ENCODE data around the gene ULBP3.

Gene ULBP3

DNA sequence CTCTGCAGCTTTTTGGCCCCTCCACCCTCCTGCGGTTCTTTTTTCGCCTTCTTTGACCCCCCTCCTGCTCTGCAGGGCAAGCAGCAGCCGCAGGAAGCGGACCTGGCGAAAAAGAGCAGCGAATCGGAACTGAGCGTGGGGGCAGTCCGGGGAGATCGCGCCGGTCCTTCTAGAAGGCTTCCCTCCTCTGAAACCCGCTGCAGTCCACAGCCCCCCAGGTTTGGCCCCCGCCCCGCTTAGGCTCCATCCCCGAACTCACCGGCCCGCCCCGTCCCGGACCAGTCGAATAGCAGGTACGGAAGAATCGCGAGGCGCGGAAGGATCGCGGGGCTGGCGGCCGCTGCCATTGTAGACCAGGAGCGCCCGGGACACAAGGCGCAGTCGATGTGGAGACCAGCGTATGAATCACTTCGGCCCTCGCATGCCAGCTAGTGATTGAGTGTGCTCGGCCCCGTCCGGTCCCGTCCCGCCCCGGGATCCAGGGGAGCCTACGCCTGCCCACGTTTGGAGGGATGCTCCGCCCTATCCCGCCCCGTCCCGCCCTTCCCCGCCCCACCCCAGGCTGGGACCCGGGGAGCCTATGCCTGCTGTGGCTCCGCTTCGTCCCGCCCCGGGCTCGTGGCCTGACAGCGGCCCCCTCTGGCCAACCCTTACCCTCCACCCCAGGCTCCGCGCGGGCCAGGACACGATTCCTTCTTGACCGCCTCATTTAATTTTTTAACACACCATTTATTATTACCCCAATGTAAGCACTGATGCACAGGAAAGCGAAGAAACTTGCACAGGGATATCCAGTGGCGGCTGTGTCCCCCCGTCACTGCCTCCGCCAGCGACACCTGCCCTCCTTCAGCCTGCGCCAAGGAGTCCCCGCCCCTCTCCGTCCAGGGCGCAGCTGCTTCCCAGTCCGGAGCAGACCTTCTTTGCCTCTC, at the start of gene ULBP3:
Gene ULBP3 (minus strand): TSS at position 402 of the 929 bp plus-strand sequence. CDS start 55 bp downstream, at position 347.
- DNase-seq = peak; percentile 74 to 80

DNA sequence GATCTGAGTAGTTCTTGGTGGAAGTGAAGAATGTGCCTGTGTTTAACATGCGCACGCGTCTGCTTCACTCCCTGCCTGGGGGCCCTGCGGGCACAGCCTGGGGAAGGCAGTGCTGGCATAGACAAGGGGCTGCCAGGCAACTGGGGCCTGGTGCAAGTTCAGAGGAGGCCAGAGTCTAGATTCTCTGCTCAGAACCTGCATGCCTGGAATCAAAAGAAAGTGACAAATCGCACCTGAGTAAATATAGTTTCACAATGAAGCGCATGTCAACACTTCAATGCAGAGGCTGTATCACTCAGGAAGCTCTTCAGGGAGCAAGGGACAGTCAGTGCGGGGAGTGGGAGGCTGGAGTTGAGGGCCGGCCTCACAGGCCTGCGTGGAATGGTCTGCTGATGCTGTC, 49.7 kb upstream of the ULBP3 start:
- no peak for DNase-seq

DNA sequence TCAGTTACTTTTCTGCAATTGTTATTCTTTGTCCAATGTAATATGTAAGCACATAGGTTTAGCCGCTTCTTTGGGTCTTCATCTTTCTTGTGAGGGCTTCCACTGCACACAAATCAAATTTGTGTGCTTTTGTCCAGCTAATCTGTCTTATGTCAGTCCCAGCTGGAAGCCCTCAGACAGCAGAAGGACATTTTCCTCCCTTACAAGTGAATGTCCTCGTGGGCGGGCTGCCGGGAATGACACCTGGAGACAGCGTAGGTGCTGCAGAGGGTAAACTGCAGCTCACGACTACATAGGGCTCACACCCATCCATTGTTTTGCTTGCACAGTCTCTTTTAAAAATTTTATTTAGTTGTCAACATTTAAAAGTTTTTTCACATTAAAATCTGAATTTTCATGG, 49.3 kb upstream of the ULBP3 start:
- DNase-seq = no peak

DNA sequence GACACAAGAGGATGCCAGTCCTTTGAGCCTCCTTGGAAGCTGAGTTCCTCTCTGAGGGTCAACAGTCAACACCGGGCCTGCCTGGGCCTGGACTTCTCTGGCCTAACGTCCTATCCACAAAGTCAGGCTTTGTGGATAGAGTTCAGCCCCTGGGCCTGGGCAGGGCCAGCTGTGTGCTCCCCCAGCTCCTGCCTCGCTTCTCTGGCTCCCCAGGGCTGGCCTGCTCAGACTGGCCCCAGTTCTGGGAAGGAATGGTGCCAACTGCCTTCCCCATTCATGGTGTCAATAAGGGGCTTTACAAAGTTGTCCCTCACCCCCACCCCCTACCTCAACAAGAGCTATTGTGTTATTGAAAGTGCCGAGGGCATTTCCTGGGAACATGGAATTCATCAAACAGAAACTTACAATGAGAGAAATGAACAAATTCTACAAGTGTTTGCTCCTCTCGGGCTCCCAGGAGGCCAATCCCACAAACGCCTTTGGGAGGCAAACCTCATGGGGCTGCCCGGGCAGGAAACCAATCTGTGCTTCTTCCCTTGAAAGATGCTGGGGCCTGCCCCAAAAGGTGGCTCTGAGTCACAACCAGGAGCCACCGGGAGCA, 47.4 kb upstream of the ULBP3 start:
- DNase-seq = no peak

DNA sequence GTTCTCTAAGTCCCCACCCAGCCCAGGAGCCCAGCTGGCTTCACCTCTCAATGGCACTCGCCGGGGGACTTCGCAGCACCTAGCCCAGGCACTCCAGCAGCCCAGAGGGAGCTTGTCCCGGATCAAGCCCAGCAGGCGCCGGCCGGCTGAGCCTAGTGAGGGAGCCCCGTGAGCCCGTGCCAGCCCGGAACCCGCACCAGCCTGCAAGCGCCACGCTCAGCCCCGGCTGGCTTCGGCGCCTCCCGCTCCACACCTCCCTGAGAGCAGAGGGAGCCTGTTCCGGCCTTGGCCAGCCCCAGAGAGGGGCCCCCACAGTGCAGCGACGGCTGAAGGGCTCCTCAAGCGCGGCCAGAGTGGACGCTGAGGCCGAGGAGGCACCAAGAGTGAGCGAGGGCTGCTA, 46.8 kb upstream of the ULBP3 start:
- DNase-seq = no peak

DNA sequence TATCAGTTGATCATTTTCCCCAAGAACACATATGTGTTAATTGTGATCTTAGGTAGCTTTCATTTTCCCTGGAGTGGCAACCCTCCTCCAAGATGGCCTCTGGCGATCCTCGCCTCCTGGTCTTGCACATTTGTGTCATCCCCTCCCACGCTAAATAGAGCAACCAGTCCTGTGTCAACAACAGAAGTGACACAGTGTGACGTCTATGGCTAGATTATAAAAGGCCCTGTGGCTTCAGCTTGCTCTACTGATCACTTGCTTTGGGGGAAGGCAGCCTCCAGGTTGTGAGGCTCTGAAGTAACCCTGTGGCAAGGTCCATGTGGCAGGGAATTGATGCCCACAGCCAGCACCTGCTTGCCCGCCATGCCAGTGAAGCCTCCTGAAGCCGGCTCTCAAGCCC, 43.3 kb upstream of the ULBP3 start:
- DNase-seq = no peak

DNA sequence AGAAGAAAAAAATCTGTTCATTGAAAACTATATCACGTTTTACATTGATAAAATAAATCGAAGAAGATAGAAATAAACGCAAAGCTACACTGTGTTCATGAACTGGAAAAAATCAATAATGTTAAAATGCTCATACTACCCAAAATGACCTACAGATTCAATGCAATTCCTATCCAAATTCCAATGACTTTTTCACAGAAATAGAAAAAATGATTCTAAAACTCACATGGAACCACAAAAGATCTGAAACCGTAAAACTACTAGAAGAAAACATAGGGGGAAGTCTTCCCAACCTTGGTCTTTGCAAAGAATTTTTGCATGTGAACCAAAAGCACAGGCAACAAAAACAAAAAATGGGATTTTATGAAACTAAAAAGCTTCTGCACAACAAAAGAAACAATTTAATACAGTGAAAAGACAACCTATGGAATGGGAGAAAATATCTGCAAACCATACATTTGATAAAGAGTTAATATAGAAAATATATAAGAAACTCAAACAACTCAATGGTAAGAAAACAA, 33.9 kb upstream of the ULBP3 start:
- DNase-seq = no peak

DNA sequence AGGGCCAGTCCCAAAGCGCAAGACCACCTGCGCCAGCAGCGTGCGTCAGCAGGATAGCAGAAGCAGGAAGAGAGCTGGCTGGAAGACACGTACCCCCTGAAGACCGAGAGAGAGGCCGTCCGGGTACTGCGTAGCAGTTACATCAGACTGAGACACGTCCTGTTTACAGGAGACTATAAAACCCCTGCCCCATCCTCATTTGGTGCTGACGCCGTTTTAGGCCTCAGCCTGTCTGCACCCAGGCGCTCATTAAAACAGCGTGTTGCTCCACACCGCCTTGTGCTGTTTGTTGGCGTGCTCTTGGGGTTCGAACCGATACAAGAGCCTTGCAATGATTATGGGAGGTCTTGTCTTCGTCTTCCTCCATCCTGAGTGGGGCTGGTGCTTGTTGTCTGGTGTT, 31.8 kb upstream of the ULBP3 start:
- no peak for DNase-seq

DNA sequence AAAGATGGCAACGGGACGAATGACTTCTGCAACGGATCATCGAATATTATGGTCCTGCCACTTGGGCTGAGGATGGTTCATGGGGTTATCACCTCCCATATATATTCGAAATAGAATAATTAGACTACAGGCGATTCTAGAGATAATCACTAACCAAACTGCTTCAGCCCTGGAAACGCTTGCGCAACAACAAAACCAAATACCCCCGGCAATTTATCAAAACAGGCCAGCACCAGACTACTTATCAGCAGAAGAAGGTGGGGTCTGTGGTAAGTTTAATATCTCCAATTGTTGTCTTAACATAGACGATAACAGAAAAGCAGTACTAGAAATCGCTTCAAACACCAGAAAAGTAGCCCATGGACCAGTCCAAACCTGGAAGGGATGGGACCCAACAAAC, 31.0 kb upstream of the ULBP3 start:
- DNase-seq = no peak

DNA sequence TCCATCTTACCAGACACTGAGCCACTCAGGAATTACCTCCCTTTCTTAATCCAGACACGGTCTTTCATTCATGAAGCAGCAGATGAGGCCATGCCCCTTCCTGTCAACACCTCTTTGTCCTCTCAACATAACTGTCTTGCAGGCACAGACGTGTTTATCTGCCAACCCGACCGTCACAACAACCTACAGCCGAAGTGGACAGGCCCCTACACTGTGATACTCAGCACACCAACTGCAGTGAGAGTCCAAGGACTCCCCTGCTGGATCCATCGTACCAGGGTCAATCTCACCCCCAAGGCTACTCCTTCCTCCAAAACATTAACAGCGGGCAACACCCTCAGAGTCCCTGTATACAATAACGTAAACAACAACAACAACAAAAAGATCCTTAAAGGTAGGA, 30.6 kb upstream of the ULBP3 start:
- no peak for DNase-seq

DNA sequence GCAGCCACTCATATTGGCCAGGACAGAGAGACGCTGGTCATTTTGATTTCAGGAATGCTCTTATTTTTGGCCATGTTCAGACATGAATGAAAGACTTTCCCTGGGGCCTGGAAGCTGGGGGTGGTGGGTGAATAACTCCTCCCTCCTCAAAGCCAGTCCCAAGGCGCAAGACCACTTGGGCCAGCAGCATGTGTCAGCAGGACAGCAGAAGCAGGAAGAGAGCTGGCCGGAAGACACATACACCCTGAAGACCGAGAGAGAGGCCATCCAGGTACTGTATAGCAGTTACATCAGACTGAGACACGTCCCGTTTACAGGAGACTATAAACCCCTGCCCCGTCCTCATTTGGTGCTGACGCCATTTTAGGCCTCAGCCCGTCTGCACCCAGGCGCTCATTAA, 29.2 kb upstream of the ULBP3 start:
- DNase-seq = no peak

DNA sequence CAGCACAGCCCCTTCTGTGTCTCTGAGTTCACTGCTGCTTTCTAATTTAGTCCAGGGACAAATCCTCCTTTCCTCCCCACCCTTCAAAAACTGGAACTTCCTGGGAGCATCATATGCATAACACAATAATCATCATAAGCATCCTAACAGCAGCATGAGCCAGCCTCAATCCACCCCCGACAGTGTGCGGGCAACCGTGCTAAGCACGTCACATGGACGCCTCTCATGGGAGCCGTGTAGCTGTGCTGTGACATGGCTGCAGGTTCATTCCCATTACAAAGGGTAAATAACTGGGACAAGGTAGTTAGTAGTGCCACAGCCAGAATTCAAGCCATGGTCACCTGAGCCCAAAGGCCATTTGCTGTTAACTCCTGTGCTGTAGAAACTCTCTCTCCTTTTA, 24.5 kb upstream of the ULBP3 start:
- no peak for DNase-seq

DNA sequence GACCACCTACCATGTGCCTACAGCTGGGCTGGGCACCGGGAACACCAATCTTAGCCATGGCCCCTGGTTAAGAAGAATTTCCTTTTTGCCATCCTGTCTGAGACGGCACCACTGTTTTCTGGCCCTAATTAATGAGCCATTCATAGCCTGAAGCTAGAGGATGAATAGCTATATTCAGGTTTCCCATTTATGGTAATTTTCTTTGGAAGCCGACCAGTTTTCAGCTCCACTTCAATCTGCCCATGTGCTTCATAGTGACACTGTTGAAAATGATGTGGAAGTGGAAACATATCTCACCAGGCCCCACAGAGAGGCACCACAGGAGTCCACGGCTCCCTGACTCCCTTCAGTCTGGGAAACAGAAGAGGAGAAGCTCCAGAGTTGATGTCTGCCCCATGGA, 22.6 kb upstream of the ULBP3 start:
- DNase-seq = no peak

DNA sequence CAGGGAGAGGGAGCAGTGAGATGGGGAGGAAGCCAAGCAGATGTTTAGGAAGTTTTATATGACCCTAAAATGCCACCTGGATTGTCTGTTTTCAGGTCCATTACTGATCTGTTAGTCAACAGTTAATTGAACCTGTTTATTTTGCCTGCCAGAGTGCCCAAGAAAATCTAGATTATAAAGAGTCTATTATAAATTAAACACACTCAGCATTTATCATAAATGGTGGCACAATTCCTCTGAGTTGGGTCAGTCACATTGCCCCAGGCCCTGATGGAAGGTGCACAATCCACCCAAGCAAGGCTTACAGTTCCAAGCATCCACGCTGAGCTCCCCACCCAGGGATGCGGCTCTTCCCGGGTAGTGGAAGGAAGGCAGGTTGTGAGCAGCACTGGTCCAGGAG, 21.4 kb upstream of the ULBP3 start:
- DNase-seq = no peak

DNA sequence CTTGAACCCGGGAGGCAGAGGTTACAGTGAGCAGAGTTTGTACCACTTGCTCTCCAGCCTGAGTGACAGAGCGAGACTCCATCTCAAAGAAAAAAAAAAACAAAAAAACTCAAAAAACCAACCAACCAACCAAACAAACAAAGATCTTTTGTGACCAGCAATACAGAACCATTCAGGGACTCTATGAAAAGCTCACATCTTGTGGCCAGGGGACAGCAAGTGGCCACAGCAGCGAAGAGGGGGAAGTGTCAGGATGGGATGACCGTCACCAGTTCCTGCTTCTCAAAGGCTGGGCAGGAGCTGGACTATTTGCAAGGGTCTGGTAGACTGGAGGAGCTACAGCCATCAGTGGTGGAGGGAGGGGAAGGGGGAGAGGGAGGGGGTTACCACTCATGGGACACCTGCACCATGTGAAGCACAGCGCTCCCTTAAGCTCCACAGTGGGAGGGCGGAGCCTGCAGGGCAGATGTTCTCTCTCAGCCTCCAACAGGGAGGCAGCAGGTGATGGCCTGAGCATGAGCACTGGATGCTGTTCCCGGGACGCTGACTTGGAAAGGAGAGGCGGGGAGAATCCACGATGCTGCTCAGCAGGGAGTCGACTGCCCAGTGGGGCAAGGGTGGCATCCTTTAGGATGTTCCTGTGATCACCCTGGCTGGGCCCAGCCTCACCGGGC, 19.7 kb upstream of the ULBP3 start:
- DNase-seq = no peak

DNA sequence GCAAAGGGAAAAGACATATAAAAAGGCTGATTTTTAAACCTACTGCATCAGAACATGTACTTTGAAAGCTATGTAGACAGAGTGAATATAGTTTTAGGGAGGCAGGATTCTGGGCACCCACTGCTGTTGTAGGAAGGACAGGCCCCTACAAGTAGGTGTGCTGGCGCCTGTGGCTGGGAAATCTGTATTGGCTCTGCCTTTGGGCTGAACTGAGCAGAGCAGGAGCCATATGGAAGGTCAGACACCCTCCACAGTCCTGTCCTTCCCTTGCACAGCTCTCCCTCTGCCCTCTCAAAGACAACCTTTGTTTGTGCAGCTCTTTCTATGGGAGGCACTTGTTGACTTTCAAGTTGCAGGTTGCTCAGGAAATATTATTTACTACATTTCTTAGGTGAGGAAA, 18.4 kb upstream of the ULBP3 start:
- DNase-seq = no peak

DNA sequence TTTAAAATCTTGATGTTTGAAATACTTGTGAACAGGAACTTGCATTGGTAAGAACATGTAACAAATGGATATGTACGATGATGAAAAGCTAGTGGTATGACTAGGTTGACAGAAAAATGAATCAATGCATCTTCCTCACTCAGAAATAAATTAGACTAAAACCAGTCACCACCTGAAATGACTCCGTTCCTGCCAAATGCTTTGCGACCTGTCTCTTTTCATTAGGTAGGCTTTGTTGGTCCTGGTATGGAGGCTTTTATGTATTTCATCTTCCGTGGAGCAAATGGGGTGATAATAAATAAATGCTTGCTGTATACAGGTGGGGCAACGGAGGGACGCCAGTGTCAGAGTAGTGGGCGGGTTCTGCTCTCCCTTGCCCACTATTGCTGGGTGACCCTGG, 17.1 kb upstream of the ULBP3 start:
- no peak for DNase-seq

DNA sequence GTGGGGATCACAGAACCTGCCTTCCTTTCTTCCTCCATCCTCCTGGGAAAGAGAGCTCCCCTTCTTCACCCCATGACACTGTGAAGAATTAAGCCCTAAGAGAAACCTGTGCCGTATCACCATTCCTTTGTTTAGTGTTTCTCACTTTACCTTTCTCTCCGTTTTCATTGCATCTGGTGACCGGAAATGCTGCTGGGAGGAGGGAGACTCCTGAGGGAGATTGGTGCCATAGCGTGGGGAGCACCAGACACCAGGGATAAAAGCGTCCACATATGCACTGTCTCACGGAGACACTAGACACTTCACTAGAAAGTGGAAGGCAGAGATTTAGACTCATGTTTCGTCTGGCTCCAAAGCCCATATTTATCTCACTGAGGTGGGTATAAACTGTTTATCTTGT, 15.5 kb upstream of the ULBP3 start:
- no peak for DNase-seq

DNA sequence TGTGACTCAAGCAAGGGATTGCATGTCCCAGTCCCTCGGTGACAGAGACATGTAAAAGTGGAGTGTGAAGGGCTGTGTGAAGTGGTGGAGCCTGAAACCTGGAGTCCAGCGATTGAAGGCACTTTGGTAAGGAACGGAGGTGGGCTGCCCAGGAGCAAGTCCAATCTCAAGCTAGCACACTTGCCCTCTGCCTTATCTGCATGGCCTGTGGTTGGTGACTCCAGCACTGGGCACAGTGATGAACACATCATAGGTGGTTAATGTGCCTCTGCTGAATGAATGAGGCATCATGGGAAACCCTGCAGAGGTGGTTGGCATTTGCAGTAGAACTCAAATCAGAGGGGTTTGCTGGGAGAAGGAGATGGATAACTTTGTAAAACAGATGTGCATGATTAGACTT, 14.9 kb upstream of the ULBP3 start:
- DNase-seq = no peak

DNA sequence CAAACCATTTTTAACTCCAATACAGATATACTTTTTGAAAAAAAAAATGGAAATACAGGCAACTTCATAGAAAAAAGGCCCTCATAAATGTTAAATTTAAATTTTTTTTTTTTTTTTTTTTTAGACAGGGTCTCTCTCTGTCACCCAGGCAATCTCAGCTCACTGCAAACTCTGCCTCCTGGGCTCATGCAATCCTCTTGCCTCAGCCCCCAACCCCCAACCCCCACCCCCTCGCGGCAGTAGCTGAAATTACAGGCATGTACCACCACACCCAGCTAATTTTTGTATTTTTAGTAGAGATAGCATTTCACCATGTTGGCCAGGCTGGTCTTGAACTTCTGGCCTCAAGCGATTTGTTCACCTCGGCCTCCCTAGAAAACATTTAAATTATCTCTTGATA, 12.8 kb upstream of the ULBP3 start:
- no peak for DNase-seq

DNA sequence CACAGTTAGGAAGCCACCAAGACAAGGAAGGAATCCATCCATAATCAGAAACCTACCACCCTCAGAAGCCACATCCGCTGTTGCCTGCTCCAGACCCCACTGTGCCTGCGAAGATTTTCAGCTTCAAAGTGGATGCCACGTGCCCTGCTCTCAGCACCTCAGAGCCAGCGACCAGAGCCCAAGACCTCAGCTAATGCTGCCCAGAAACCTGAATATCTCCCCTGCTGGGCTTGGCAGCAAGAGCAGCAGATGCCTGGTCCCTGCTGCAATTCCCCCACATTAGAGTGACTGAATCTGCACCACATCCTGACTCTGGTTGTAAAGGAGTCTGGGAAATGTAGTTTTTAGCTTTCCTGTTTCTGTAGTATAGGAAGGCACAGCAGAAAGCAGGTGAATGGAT, 10.7 kb upstream of the ULBP3 start:
- DNase-seq = no peak

DNA sequence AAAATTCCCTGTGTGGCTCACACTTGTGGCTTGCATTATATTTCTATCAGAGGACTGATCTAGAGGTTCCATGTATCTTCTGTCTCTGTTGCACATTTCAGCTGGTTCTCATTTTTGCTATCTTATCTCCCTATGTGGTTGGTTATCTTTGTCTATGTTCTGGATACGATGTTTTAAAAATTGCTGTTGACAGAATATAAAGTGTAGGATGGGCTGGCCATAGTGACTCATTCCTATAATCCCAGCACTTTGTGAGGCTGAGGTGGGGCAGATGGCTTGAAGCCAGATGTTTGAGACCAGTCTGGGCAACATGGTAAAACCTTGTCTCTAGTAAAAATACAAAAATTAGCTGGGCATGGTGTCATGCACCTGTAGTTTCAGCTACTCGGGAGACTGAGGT, 9.9 kb upstream of the ULBP3 start:
- DNase-seq = no peak

DNA sequence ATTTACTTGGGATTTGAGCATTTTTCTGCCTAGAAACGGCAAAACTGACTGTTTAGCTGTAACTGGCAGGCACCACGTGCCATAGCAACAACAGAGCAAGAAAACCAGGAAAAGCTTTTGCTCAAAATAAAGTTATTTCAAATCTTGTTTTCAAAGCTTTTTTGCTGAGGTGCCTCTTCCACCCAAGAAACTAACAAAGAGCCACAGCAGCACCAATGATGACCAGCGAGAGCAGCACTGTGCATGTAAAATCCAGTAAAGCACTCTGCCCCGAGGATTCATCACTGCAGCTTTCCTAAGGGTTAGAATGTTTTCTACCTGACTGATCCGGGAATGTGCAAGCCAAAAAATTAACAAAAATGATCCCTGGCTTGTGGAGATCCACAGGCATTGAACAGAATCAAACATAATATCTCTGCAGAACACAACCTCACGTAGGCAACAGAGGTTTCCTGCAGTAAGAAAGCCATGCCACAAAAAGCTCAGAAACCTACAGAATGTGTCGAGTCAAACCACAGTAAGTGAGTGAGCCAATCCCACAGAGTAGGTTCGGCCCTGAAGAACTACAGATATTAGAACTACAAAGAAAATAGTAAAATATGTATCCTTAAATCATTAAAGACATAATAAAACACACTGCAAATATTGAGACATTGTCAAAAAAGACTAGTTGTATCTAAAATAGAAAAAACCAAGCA, 7.4 kb upstream of the ULBP3 start:
- no peak for DNase-seq
